Right hindlimb (tissue), 1 donor: ENCODE measurements around the gene NPL.

Experiments
- DNase-seq: peaks from one replicate; pipeline ENCODE4 v3.0.0-alpha.2; 2018

Gene NPL

DNA sequence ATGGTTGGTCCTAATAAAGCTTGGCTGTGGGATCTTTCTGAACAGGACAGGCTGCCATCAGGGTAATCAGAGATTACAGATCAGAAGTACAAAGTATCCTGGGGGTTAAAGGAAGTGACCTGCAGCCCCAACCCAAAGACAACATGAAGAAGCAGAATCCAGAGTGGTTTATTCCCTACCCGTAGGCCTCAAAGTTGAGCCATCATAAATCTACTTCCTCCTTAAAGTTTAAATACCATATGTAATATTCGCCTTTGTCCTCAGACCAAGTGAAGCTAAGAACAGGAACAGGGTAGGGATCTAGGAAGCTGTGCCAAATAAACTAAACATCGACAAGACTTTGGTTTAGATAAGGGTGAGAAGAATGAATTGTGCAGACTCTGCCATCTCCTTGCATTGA, 33.6 kb downstream of the NPL start:
- DNase-seq: no peak

DNA sequence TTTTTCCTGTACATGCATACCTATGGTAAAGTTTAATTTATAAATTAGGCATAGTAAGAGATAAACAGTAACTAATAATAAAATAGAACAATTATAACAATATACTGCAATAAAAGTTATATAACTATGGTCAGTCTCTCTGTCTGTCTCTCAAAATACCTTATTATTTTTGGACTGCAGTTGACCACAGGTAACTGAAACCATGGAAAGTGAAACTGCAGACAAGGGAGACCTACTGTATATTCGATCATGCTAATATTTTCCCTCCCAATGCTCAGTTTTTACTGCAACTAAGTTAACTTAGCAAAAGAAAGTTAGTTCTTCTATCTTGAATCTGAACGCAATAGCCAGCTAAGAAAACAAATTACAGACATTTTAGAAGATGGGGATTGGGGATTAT, 37.3 kb downstream of the NPL start:
- DNase-seq: no peak

- DNase-seq: no peak
Observed at GRCh38 chr1:182829285-182829932, 39.8 kb downstream of the NPL start.

GRCh38 chr1:182833271-182833670, 43.7 kb downstream of the NPL start:
- DNase-seq: no peak

DNA sequence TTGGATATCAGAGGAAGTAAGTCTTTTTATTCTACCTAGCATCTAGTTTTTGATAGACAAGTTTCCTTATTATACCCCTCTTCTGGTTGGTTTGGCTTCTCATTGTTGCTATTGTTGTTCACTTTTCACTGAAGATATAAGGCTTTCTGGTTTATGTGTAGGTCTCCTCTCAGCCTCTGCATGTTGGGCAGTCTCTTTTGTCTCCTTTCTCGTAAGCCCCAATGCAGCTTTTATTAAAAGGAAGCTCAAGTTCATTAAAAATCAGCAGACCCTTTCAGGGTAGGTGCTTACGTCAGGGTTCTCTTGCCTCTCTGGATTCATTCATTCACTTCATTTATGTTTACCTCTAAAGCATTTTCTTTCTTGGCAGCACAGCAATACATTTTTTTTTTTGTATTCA, 44.8 kb downstream of the NPL start:
- DNase-seq: no peak

- DNase-seq: no peak
Observed at GRCh38 chr1:182835806-182836205, 46.2 kb downstream of the NPL start.

DNA sequence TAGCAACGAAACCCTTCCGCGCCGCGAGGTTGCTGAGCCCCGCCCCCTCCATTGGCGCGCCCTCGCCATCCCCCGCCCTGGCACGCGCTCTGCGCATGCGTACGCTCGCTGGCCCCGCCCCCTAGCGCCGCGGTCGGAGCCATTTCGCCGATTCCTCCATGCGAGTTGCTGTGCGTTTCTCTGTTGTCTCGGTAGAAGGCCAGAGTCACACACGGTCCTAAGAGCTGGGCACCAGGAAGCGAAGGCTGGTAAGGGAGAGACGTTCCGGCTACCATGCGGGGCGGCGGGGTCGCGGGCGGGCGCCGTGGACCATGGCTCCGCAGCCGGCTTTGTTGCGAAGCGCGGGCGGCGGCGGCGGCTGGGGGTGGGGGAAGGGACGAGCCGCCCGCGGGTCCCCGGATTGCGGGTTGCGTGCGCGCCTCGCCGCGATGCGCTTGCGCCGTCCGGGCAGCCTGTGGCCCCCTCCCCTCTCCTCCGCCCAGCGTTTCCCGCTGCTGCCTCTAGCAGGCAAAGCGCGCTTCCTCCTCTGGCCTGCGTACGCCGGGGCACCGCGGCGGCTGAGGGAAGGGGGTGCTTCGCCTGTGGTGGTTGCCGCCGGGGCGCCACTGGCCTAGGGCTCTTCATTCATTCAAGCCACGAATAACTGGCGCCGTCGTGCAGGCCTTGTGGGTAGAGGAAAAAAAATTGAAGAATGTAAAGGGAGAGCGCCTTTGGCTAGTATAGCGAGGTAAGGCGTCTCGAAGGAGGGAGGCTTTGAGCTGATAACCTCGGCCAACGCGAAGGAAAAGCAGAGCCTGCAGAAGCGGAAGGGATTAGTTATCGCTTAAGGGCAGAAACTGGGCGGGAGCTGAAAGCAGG, 49.9 kb downstream of the NPL start, which contains the start of gene DHX9:
TSS of gene DHX9 (plus strand) at position 139 of the 858 bp plus-strand sequence. CDS start 3,220 bp downstream, outside the sequence.
- peak; percentile 95 for DNase-seq

GRCh38 chr1:182841368-182841988, 51.9 kb downstream of the NPL start:
- DNase-seq: no peak

- no peak for DNase-seq
Observed at GRCh38 chr1:182842265-182842664, 52.7 kb downstream of the NPL start.

- no peak for DNase-seq
Observed at GRCh38 chr1:182845379-182845778, 55.8 kb downstream of the NPL start.

DNA sequence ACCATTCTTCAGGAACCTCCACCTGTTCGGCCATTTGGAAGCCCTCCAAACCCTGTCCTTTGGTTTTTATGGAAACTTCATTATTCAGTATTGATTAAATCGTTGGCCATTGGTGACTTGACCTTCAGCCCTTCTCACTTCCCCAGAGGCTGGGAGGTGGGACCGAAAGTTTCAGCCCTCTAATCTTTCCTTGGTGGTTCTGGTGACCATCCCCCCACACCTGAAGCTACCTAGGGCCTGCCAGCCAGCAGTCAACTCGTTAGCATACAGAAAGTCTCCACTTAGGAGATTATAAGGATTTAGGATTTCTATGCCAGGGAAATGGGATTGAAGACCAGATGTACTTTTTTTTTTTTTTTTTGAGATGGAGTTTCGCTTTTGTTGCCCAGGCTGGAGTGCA, 56.3 kb downstream of the NPL start:
- DNase-seq: no peak

- no peak for DNase-seq
Observed at GRCh38 chr1:182847105-182847504, 57.5 kb downstream of the NPL start.

- no peak for DNase-seq
Observed at GRCh38 chr1:182848736-182849135, 59.2 kb downstream of the NPL start.

GRCh38 chr1:182850319-182850718, 60.7 kb downstream of the NPL start:
- DNase-seq: no peak

DNA sequence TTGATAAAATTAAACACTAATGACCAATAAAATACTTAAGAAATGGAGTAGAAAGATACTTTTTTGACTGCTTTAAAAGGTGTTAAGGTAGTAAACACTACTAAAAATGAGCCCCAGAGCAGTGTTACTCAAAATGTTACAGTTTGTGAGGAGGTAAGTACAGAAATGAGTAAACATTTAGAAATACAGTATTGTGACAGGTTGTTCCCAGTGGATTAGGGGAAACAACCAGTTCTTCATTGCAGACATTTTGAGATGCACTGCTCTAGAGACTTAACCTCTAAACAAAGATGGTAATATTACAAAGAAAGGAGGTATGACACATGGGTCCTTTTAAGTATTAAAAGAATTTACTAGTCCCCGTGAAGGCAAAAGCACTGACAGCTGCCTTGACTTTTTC, 62.3 kb downstream of the NPL start:
- no peak for DNase-seq

GRCh38 chr1:182855911-182856310, 66.3 kb downstream of the NPL start:
- DNase-seq: no peak

GRCh38 chr1:182857212-182857611, 67.6 kb downstream of the NPL start:
- DNase-seq: no peak

- DNase-seq: no peak
Observed at GRCh38 chr1:182860658-182861057, 71.1 kb downstream of the NPL start.

GRCh38 chr1:182861994-182862393, 72.4 kb downstream of the NPL start:
- no peak for DNase-seq

DNA sequence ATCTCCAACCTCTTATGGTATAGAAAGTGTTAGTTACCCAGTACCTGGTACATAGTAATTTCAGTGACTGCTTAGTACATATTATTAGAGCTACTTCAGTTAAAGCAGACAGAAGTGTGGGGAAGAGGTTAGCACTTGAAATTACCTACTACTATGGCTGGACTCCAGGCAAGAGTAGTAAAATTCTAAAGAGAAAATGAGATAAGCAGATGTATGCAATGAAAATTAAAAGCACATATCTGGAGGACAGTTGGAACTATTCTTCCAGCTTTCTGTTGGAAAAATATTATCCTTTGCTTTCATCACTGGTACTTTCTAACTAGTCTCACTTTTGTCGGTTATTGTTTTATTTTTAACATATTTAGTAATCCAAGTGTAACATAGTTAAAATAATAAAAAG, 73.3 kb downstream of the NPL start:
- DNase-seq: no peak

- no peak for DNase-seq
Observed at GRCh38 chr1:182863940-182864339, 74.4 kb downstream of the NPL start.

DNA sequence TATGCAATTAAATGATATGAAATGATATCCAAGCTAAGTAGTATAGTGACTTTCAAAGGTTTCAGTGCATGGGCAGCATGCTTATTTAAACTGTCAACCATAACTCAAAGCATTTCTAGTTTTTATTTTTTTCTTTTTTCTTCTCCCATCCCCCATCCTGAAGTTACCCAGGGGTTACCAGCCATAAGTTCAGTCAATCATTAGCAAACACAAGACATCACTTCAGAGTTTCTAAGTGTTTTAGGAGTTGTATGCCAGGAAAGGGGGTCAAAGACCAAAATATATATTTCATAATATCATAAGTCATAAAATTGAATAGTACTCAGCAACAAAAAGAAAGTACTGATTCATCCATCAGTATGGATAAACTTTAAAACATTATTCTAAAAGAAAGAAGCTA, 78.3 kb downstream of the NPL start:
- DNase-seq: no peak

DNA sequence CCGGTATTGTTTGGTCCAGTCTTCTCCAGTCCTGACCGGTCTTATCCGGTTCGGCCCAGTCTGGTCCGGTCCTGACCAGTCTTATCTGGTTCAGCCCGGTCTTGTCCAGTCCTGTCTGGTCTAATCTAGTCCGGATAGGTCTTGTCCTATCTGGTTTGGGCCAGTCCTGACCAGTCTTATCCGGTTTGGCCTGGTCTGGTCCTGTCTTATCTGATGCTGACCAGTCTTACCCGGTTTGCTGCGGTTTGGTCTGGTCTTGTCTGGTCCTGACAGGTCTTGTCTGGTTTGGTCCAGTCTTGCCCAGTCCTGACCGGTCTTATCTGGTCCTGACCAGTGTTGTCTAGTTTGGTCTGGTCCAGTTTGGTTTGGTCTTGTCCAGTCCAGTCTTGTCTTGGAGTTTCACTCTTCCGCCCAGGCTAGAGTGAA, 79.7 kb downstream of the NPL start:
- DNase-seq: no peak

DNA sequence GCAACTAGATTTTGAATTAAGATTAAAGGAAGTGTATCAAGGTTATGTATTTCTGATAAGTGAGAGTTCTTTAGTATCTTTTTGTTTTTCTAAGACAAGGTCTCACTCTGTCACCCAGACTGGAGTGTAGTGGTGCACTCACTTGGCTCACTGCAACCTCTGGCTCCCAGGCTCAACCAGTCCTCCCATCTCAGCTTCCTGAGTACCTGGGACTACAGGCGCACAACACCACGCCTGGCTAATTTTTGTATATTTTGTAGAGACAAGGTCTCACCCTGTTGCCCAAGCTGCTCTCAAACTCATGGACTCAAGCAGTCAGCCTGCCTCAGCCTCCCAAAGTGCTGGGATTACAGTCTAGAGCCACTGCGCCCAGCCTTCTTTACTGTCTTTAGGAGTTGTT, 83.3 kb downstream of the NPL start:
- no peak for DNase-seq
